Neural progenitor cell (in vitro differentiated cells): ENCODE data around the gene MAGI2. TPM values are rescaled to one million over a fixed set of nuclear protein-coding genes. Genes with fewer than 3 reads are reported as not detected.

Experiments
- DNase-seq: peaks from one replicate; pipeline ENCODE4 v3.0.0-alpha.2; 2016; ENCODE audit warnings: low spot score
- H2AFZ ChIP-seq: fragments of 200-600 bp; sonication (generic); replicated peaks from 2 replicates; pipeline ENCODE4 v1.6.1; 2016; ENCODE audit warnings: antibody characterized with exemption
- H3F3A ChIP-seq: fragments of 200-600 bp; sonication (generic); 2 replicates; pipeline ENCODE4 v1.6.1; 2016; ENCODE audit warnings: antibody characterized with exemption, low read depth
- H3K27ac ChIP-seq: fragments of 200-600 bp; sonication (generic); 2 replicates; pipeline ENCODE4 v1.5.1; 2016; ENCODE audit warnings: mild to moderate bottlenecking
- H3K27me3 ChIP-seq: fragments of 200-600 bp; sonication (generic); 2 replicates; pipeline ENCODE4 v1.6.1; 2016; ENCODE audit warnings: mild to moderate bottlenecking, moderate library complexity
- H3K36me3 ChIP-seq: fragments of 200-600 bp; sonication (generic); 2 replicates; pipeline ENCODE4 v1.5.1; 2016
- H3K4me1 ChIP-seq: fragments of 200-600 bp; sonication (generic); 2 replicates; pipeline ENCODE4 v1.6.1; 2016; ENCODE audit warnings: mixed run types
- H3K4me2 ChIP-seq: fragments of 200-600 bp; sonication (generic); 2 replicates; pipeline ENCODE4 v1.6.1; 2016
- H3K4me3 ChIP-seq: fragments of 200-600 bp; sonication (generic); 2 replicates; pipeline ENCODE4 v1.5.1; 2016
- H3K79me2 ChIP-seq: fragments of 200-600 bp; sonication (generic); 2 replicates; pipeline ENCODE4 v1.6.1; 2016; ENCODE audit warnings: low read depth
- H3K9ac ChIP-seq: fragments of 200-600 bp; sonication (generic); 2 replicates; pipeline ENCODE4 v1.6.1; 2016
- H3K9me3 ChIP-seq: fragments of 200-600 bp; sonication (generic); 2 replicates; pipeline ENCODE4 v1.5.1; 2016; ENCODE audit warnings: low read depth
- H4K20me1 ChIP-seq: fragments of 200-600 bp; sonication (generic); 2 replicates; pipeline ENCODE4 v1.6.1; 2016; ENCODE audit warnings: low read depth
- H3K27ac Mint-ChIP-seq: 3 replicates; pipeline ENCODE4 v1.8.0; 2021; ENCODE audit warnings: mixed read lengths
- H3K27me3 Mint-ChIP-seq: 2 replicates; pipeline ENCODE4 v1.8.0; 2022; ENCODE audit warnings: low read depth, mild to moderate bottlenecking, inconsistent platforms, moderate library complexity, mixed read lengths; ENCODE audit not compliant: insufficient read depth
- H3K36me3 Mint-ChIP-seq: 3 replicates; pipeline ENCODE4 v1.8.0; 2021; ENCODE audit warnings: mixed read lengths
- H3K4me1 Mint-ChIP-seq: 3 replicates; pipeline ENCODE4 v1.8.0; 2021; ENCODE audit warnings: mixed read lengths
- H3K4me3 Mint-ChIP-seq: 3 replicates; pipeline ENCODE4 v1.8.0; 2021; ENCODE audit warnings: mild to moderate bottlenecking, moderate library complexity, mixed read lengths
- H3K9me3 Mint-ChIP-seq: 3 replicates; pipeline ENCODE4 v1.8.0; 2020; ENCODE audit warnings: mixed read lengths
- CTCF ChIP-seq: fragments of 200-600 bp; sonication (generic); IDR thresholded peaks from 2 replicates; pipeline ENCODE4 v1.5.1; 2017; ENCODE audit warnings: antibody characterized with exemption, mild to moderate bottlenecking
- EZH2 ChIP-seq: fragments of 200-600 bp; sonication (generic); IDR thresholded peaks from 2 replicates; pipeline ENCODE4 v1.6.1; 2017; ENCODE audit warnings: antibody characterized with exemption, mild to moderate bottlenecking, moderate library complexity
- EZH2phosphoT487 ChIP-seq: fragments of 200-600 bp; sonication (generic); IDR thresholded peaks from 2 replicates; pipeline ENCODE4 v1.6.1; 2017; ENCODE audit warnings: antibody characterized with exemption
- total RNA-seq: library from RNA; depleted of rRNA; stranded (reverse); fragments of >200 nt; gene quantifications from 2 replicates; pipeline ENCODE4 v1.2.3, GENCODE V29; 2015; ENCODE audit warnings: low replicate concordance

MAGI2 gene
- total RNA-seq, 1 donor from 2014 or later: 5.8 TPM

GRCh38 chr7:78433421-78433820 is 1020.0 kb downstream of the MAGI2 start:
- Histone ChIP-seq H3K27me3 (no peaks in the 10 kb centered on the region), H2AFZ (no peak overlapping the region), H3K4me1 (peaks cover 9% of the 10 kb centered on the region), H3K36me3 (no peaks in the 10 kb centered on the region), H3K4me3 (no peak overlapping the region), H4K20me1 (no peaks in the 10 kb centered on the region), H3K4me2 (no peak overlapping the region), H3F3A (no peaks in the 10 kb centered on the region), H3K27ac (no peak overlapping the region), H3K9ac (no peak overlapping the region), H3K79me2 (no peaks in the 10 kb centered on the region), H3K9me3 (no peaks in the 10 kb centered on the region)
- no peak overlapping the region for H3K27ac Mint-ChIP-seq
- no peaks in the 10 kb centered on the region for H3K36me3 Mint-ChIP-seq
- TF ChIP-seq EZH2 (no peak), CTCF (no peak), EZH2phosphoT487 (no peak)
- DNase-seq: no peak
- H3K4me1 Mint-ChIP-seq: no peaks in the 10 kb centered on the region
- peaks cover 2% of the 10 kb centered on the region for H3K27me3 Mint-ChIP-seq
- no peak overlapping the region for H3K4me3 Mint-ChIP-seq
- no peaks in the 10 kb centered on the region for H3K9me3 Mint-ChIP-seq

GRCh38 chr7:78429878-78430277 is 1023.6 kb downstream of the MAGI2 start:
- H3K4me1 ChIP-seq: no peaks in the 10 kb centered on the region
- no peak overlapping the region for H3K27ac ChIP-seq
- no peak for TF ChIP-seq EZH2
- no peak for TF ChIP-seq CTCF
- TF ChIP-seq EZH2phosphoT487: no peak
- no peaks in the 10 kb centered on the region for H3K27me3 ChIP-seq
- H4K20me1 ChIP-seq: no peaks in the 10 kb centered on the region
- no peaks in the 10 kb centered on the region for H3K79me2 ChIP-seq
- peaks cover 3% of the 10 kb centered on the region for H3K27me3 Mint-ChIP-seq
- no peak overlapping the region for H3K9ac ChIP-seq
- no peak overlapping the region for H2AFZ ChIP-seq
- no peak overlapping the region for H3K4me3 Mint-ChIP-seq
- no peaks in the 10 kb centered on the region for H3K36me3 Mint-ChIP-seq
- no peaks in the 10 kb centered on the region for H3K36me3 ChIP-seq
- H3F3A ChIP-seq: no peaks in the 10 kb centered on the region
- no peaks in the 10 kb centered on the region for H3K9me3 ChIP-seq
- H3K4me1 Mint-ChIP-seq: no peaks in the 10 kb centered on the region
- no peaks in the 10 kb centered on the region for H3K9me3 Mint-ChIP-seq
- no peak overlapping the region for H3K4me2 ChIP-seq
- no peak overlapping the region for H3K4me3 ChIP-seq
- H3K27ac Mint-ChIP-seq: no peak overlapping the region
- no peak for DNase-seq

- Mint-ChIP-seq H3K9me3 (peaks cover 5% of the 10 kb centered on the region), H3K27ac (no peak overlapping the region), H3K27me3 (peaks cover 2% of the 10 kb centered on the region), H3K36me3 (no peaks in the 10 kb centered on the region), H3K4me1 (peaks cover 3% of the 10 kb centered on the region), H3K4me3 (no peak overlapping the region)
- Histone ChIP-seq H3F3A (no peaks in the 10 kb centered on the region), H3K79me2 (no peaks in the 10 kb centered on the region), H3K4me3 (no peak overlapping the region), H3K9ac (no peak overlapping the region), H3K27ac (no peak overlapping the region), H2AFZ (no peak overlapping the region), H4K20me1 (no peaks in the 10 kb centered on the region), H3K9me3 (no peaks in the 10 kb centered on the region), H3K36me3 (no peaks in the 10 kb centered on the region), H3K4me2 (no peak overlapping the region), H3K4me1 (no peaks in the 10 kb centered on the region), H3K27me3 (no peaks in the 10 kb centered on the region)
- no peak for TF ChIP-seq EZH2
- TF ChIP-seq EZH2phosphoT487: no peak
- no peak for TF ChIP-seq CTCF
- DNase-seq: no peak
These were observed 1026.3 kb downstream of the MAGI2 start for GRCh38 chr7:78427209-78427608.

- Mint-ChIP-seq H3K4me3 (no peak overlapping the region), H3K27ac (no peak overlapping the region), H3K4me1 (peaks cover 3% of the 10 kb centered on the region), H3K27me3 (peaks cover 2% of the 10 kb centered on the region), H3K9me3 (peaks cover 9% of the 10 kb centered on the region), H3K36me3 (no peaks in the 10 kb centered on the region)
- Histone ChIP-seq H2AFZ (no peak overlapping the region), H3K4me1 (no peaks in the 10 kb centered on the region), H3K36me3 (no peaks in the 10 kb centered on the region), H3K27me3 (no peaks in the 10 kb centered on the region), H3K79me2 (no peaks in the 10 kb centered on the region), H3K4me2 (no peak overlapping the region), H4K20me1 (no peaks in the 10 kb centered on the region), H3K9me3 (peaks cover 4% of the 10 kb centered on the region), H3K27ac (no peak overlapping the region), H3F3A (no peaks in the 10 kb centered on the region), H3K9ac (no peak overlapping the region), H3K4me3 (no peak overlapping the region)
- TF ChIP-seq CTCF: no peak
- no peak for TF ChIP-seq EZH2
- no peak for TF ChIP-seq EZH2phosphoT487
- no peak for DNase-seq
These were observed 1033.5 kb downstream of the MAGI2 start for GRCh38 chr7:78420001-78420400.
